Erythroblast (primary cell): ENCODE measurements around the gene PRUNE2.

Experiments
- GATA1 ChIP-seq: IDR thresholded peaks from 2 replicates; pipeline ENCODE4 v1.6.1; 2011; ENCODE audit warnings: low read depth, mild to moderate bottlenecking, control low read depth, low read length, moderate library complexity
- POLR2A ChIP-seq: IDR thresholded peaks from 2 replicates; pipeline ENCODE4 v1.6.1; 2011; ENCODE audit warnings: mild to moderate bottlenecking, low read length

DNA sequence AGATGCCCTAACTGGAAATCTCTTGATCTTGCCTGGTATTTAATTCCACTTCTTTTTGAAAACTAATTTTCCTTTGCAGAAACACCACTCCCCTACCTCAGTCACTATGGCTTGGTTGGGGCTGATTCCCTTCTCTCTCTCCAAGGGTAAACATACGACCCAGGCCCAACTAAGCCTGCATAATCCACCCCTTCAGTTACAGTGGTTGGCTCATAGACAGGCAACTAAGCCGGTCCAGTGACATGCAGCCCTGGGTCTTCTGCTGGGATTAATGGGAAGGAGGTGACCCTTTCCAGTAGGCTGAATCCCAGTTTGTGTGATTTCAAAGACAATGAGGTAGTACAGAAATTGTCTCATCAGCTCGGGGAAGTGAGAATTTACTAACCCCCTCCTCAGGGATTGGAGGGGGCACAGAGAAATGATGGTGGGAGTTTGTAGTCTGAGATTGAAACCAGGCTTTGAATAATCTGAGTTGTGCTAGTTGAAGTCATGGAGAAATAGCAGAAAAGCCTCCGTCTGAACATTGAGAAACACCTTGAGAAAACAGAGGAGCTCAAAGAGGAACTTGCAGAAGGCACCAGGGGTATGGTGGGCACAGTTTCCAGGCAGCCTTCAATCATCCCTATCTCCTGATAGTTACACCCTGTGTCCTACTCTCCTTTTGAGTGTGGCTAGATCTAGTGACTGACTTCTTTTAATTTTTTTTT lies 298.0 kb downstream of the PRUNE2 start:
- no peak for TF ChIP-seq POLR2A
- no peak for TF ChIP-seq GATA1
